NCI-H460 (cell line): Measurements from ENCODE around the gene EIF2B5. TPM values are rescaled to one million over a fixed set of nuclear protein-coding genes. Genes with fewer than 3 reads are reported as not detected.
"Not testable (repeated sequence)": the region's sequence is repeated elsewhere in the genome, so short reads cannot be mapped to it uniquely, and the experiment has no call there.

Source experiments
- DNase-seq: peaks from one replicate; pipeline ENCODE4 v3.0.0-alpha.2; 2016; ENCODE audit warnings: low read depth; ENCODE audit errors: extremely low read depth
- total RNA-seq: library from RNA; depleted of rRNA; stranded (reverse); fragments of >200 nt; shearing (Covaris generic); gene quantifications from 2 replicates; pipeline ENCODE4 v1.2.3, GENCODE V29; 2014

The EIF2B5 gene
- total RNA-seq, 1 experiment from 2014 or later = 33.3 TPM

- no peak for DNase-seq
Observed at GRCh38 chr3:184145111-184145524, 10.0 kb downstream of the EIF2B5 start.

GRCh38 chr3:184145751-184146270 lies 10.7 kb downstream of the EIF2B5 start:
- DNase-seq = no peak

DNA sequence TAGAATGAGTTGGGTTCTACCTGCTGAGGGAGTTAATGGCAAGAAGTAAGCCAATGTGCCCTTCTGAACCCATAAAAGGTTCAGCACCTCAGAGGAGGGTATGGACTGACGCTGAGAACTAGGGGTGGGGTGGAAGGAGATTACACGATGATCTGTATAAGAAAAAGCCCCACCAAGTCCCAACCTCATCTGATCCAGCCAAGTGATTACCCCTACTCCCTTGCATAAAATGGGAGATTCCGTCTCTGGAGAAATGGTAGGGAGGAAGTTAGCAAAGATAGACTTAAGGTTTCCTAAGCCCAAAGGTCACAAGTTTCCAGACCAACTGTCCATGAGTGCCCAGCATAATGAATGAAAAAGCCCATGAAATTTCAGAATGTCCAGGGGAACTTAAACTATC lies 12.9 kb downstream of the EIF2B5 start:
- DNase-seq = no peak

DNA sequence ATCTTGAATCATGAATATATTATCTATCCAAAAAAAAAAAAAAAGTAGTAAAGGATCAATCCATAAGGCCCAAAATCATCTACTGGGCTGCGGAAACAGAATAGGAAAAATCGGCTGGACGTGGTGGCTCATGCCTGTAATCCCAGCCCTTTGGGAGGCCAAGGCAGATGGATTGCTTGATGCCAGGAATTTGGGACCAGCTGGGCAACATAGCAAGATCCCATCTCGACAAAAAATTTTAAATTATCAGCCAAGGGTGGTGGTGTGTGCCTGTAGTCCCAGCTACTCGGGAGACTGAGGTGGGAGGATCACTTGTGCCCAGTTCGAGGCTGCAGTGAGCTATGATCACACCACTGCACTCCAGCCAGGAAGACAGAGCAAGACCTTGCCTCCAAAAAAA lies 14.0 kb downstream of the EIF2B5 start:
- DNase-seq = no peak

DNA sequence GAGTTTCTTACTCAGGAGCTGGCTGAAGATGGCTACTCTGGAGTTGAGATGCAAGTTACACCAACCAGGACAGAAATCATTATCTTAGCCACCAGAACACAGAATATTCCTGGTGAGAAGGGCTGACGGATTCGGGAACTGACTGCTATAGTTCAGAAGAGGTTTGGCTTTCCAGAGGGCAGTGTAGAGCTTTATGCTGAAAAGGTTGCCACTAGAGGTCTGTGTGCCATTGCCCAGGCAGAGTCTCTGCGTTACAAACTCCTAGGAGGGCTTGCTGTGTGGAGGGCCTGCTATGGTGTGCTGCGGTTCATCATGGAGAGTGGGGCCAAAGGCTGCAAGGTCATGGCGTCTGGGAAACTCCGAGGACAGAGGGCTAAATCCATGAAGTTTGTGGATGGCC lies 14.6 kb downstream of the EIF2B5 start:
- not testable (repeated sequence) for DNase-seq

DNA sequence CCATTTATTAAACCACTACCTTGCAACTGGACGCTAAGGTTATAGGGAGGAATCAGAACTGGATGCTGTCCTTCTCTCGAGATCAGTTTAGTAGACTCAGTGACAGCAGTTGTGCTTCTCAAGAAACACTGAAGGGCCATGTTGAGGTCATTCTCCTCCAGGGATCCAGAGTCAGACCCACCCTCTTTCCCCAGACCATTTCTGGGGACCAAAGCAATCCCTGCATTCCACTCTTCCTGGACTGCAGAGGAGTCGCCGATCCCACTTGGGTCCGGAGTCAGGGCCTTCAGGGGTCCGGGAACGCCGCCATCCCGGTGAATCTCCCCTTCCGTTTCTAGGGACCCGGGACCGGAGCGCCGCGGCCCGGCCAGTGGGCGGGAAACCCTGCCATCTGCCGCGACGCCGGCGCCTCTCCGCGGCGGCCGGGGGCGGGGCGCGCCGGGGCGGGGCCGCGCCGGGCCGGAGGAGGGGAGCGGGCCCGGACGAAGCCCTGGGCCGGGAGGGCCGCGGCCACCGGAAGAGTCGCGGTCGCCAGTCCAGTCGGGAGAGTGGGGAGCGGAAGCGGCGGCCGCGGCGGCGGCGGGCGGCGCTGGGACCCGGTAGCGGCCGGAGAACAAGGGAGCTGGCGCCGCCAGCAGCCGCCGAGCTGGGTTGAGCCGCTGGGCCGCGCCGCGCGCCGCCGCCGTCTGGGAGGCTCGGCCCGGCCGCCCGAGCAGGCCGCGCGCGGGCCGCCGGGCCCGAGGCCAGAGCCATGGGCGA lies 19.9 kb downstream of the EIF2B5 start, which contains the start of gene DVL3:
TSS of gene DVL3 (plus strand) at position 493 of the 759 bp plus-strand sequence. CDS start at position 752, 259 bp downstream.
- peak; percentile 41 for DNase-seq

- DNase-seq = no peak
Observed at GRCh38 chr3:184155644-184156521, 20.7 kb downstream of the EIF2B5 start.

- no peak for DNase-seq
Observed at GRCh38 chr3:184156522-184156955, 21.4 kb downstream of the EIF2B5 start.

- DNase-seq = no peak
Observed at GRCh38 chr3:184157206-184157605, 22.0 kb downstream of the EIF2B5 start.

DNA sequence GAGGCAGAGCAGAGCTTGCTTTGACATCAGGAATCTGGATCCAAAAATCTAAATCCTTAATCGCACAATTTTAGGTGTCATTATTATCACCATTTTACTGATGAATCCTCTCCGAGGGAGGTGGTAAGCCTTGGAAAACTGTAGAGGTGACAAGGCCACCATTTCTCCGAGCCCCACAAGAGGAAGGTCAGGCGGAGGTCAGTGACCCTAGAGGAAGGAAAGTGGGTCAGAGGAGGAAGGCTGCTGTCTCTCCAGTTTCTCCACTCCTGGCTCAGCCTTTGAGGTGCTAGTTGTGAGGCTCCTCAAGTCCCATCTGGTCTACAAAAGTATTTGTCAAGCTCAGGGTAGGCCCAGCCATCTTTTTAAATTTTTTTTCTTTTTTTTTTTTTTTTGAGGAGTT lies 23.2 kb downstream of the EIF2B5 start:
- no peak for DNase-seq

DNA sequence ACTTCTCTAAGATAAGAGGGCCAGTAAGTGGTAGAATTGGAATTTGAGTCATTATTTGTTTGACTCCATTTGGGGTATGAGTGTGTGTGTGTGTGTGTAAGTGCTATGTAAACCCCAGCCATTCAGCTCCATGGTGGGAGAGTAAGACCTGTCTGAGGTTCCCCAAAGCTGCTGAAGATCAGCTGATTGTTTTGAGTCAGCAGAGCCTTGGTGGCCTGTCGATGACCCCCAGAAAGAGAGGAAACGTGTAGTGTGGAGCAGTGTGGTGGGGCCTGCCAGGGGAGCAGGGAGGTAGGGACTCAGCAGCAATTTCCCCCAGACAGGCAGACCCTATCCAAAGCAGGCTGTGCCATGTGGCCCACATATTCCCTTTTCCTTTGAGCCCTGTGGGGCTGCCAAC lies 25.3 kb downstream of the EIF2B5 start:
- DNase-seq = no peak

DNA sequence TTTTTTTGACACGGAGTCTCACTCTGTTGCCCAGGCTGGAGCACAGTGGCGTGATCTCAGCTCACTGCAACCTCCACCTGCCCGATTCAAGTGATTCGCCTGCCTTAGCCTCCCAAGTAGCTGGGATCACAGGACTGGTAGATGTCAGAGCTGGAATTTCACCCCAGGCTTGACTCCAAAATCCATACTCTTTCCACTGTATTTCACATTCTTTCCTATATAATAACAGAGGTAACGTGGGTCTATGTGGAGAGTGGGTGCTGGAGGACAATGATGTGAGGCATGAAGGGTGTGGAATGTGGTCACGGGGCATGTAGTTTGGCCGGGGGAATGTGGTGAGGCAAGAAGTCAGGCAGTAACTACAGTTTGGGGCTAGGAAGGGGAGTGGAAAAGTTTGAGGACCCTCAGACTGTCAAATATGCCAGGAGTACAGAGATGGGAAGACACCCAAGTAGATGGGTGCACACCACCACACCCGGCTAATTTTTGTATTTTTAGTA lies 27.5 kb downstream of the EIF2B5 start:
- DNase-seq = not testable (repeated sequence)

DNA sequence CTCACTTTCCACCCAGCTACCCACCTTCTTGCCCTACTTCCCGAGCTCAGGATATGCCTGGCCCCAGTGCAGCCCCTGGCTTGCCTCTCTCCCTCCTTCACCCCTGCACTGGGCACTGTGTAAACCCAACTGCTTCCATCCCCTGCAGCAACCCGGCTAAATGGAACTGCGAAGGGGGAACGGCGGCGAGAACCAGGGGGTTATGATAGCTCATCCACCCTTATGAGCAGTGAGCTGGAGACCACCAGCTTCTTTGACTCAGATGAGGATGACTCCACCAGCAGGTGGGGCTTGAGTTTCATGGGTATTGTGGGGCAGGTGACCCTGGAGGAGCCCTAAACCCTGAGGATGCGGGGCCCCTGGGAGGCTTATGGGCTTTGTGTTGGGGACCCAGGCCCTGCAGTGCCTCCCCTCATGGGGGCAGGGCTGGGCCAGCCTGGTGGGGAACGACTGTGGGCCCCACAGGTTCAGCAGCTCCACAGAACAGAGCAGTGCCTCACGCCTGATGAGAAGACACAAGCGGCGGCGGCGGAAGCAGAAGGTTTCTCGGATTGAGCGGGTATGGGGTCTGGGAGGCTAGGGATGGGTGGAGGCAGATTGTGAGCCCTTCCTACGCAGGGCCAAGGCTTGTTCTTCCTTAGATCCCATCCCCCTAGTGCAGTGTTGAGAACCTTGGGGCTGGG lies 29.6 kb downstream of the EIF2B5 start:
- no peak for DNase-seq

DNA sequence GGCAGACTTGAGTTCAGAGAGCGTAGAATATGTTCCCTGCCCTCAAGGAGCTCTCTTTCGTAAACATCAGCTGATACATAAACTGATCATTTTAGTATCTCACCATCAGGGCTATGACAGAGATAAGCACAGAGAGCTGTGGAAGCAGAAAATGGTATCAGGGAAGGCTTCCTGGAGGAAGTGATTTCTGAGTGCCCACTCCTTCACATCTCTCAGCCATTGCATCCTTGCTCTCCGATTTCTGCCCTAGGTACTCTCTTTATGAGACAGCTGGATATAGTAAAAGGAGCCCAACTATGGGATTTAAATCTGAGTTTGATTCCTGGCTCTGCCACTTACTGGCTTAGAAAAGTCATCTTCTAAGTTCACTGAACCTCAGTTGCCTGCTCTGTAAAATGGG lies 30.4 kb downstream of the EIF2B5 start:
- DNase-seq = no peak

DNA sequence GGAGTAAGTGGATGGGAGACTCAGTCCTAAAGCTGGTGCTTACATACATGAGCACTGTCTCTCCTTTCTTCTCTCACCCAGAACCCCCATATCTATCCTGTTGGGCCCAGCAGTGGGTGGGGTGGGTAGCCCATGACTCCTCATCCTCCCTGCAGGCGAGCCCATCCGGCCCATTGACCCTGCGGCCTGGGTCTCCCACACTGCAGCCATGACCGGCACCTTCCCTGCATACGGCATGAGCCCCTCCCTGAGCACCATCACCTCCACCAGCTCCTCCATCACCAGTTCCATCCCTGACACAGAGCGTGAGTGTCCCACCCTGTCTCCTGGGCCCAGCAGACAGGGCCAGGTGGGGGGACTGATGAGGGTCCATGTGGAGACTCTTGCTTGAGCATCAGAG lies 31.5 kb downstream of the EIF2B5 start:
- no peak for DNase-seq

DNA sequence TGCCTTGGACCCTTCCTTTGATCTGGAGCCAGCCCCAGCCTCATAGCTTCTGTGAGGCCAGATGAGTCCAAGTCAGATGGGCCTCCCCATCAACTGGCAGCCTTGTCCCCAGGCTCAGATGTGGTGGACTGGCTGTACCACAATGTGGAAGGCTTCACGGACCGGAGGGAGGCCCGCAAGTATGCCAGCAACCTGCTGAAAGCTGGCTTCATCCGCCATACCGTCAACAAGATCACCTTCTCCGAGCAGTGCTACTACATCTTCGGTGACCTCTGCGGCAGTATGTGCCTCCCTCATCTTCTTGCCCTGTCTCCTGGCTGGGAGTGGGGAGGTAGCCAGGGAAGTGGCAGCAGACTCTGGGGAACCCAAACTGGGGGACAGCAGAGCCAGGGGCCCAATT lies 32.6 kb downstream of the EIF2B5 start:
- no peak for DNase-seq

DNA sequence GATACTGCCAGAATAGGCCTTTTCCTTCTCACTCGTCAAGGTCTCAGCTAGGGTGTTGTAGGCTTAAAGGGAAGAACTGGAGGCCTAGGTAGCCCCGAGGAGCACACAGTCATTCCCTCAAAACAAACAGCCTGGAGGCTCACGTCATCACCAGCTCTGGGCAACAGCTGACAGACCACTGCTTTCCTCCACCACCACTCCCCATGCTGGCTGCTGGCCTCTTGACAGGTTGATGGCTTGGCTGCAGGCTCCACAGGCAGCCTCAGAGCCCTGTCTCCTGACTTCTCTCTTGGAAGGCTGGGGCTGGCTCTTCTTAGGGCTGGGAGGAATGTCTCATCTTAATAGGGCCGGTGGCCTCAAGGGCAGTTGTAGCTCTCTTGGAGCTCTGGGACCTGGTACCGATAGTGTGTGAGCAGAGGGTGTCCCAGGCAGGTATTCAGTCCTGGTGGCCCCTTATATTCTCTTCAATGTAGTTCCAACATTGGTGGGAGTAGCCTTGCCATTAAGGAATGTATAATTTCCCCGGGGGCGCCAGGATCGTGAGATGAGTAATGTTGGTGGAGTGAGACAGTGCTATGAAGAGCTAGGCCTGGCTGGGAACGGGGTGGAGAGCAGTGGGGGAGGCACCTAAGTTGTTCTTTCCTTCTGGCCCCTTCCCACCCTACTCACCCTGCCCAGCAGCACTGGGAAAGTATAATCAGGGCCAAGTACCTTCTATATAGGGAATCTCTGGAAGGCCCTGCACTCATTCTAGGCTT lies 33.4 kb downstream of the EIF2B5 start:
- no peak for DNase-seq

DNA sequence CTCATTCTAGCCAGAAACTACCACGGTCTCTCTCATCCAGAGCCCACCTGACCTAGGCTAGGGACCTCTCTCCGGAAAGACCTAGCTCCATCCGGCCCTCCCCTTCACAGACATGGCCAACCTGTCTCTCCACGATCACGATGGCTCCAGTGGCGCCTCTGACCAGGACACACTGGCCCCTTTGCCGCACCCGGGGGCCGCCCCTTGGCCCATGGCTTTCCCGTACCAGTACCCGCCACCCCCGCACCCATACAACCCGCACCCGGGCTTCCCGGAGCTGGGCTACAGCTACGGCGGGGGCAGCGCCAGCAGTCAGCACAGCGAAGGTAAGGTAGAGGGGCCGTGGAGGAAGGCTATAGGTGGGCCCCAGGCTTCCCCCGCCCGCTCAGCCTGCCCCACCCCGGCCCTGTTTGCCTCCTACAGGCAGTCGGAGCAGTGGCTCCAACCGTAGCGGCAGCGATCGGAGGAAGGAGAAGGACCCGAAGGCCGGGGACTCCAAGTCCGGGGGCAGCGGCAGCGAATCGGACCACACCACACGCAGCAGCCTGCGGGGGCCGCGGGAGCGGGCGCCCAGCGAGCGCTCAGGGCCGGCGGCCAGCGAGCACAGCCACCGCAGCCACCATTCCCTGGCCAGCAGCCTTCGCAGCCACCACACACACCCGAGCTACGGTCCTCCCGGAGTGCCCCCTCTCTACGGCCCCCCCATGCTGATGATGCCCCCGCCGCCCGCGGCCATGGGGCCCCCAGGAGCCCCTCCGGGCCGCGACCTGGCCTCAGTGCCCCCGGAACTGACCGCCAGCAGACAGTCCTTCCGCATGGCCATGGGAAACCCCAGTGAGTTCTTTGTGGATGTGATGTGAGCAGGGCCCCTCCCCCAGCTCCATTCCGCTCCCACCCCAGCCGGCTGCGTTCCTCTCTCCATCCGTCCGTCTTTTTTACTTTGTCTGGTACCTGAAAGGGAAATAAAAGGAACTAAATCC lies 35.0 kb downstream of the EIF2B5 start:
- no peak for DNase-seq

DNA sequence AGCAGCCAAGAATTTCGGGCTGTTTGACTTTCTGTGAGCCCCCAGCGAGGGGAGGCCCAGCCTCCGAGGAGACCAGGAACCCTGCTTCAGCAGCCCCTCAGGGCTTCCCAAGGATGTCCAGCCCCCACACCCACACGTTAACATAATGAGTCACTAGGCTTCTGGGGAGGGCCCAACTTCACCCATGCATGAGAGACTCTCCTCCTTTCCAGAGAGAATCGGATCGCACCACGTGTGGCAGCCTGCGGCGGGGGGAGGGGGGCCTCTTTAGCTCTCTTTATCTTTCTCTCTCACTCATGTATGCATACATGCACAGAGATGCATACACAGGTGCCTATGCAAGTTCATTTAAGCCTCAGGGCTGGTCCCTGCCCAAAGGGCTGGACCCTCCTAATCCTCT lies 36.4 kb downstream of the EIF2B5 start:
- no peak for DNase-seq
